Esophagus muscularis mucosa (tissue), 4 donors: ENCODE results near the gene TIMM17B.

ENCODE experiments used
- EP300 ChIP-seq: sonication (generic); formaldehyde crosslinking; IDR thresholded peaks from one replicate; pipeline ENCODE4 v1.6.1; 2017; ENCODE audit warnings: antibody characterized with exemption
- POLR2A ChIP-seq: fragments of 450-650 bp; IDR thresholded peaks from one replicate; pipeline ENCODE4 v1.6.1; 2017; ENCODE audit warnings: antibody characterized with exemption, moderate library complexity, mild to moderate bottlenecking, low read depth
- POLR2AphosphoS5 ChIP-seq, 2 donors: sonication (generic); formaldehyde crosslinking; IDR thresholded peaks; one replicate each; pipeline ENCODE4 v1.6.1; 2017; ENCODE audit warnings: antibody characterized with exemption in 2 of 2
- TF ChIP-seq, protein P1 (sequence below), 3 experiments: fragments of 200-600 bp in 2 of 3; fragments of 450-650 bp in 1 of 3; sonication (generic) in 2 of 3; IDR thresholded peaks; one replicate each; pipeline ENCODE4 v1.5.1; 2017 to 2019; ENCODE audit warnings: antibody characterized with exemption in 3 of 3, mild to moderate bottlenecking in 2 of 3, moderate library complexity in 1 of 3

DNA sequence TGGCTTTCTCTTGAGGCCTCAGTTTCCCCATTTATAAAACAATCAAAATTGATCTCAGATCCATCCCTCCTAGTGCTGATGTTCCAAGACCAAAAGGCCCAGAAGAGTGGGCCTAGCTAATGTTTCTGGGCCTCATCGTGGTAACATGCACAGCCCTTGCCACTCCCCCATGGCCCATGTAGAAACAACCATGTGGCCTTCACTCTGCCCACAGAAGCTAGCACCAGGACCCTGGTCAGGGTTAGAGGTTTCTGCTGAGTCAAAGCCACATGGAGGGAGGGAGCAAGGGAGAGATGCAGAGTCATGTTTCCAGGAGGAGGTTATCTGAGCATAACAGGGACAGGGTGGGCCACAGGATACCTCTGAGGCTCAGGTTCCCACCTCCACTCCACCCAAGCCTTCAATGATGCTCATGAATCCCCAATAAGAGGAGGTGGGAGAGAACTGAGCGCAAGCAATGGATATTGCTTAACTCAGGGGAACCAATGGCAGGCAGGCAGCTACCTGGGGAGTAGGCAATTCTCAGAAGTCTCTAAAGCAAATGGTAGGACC lies 42.9 kb upstream of the TIMM17B start:
- TF ChIP-seq POLR2A (no peak), POLR2AphosphoS5 (IDR thresholded peaks at IDR 0.05) (no peak), EP300 (no peak)
- TF ChIP-seq, protein P1, sequence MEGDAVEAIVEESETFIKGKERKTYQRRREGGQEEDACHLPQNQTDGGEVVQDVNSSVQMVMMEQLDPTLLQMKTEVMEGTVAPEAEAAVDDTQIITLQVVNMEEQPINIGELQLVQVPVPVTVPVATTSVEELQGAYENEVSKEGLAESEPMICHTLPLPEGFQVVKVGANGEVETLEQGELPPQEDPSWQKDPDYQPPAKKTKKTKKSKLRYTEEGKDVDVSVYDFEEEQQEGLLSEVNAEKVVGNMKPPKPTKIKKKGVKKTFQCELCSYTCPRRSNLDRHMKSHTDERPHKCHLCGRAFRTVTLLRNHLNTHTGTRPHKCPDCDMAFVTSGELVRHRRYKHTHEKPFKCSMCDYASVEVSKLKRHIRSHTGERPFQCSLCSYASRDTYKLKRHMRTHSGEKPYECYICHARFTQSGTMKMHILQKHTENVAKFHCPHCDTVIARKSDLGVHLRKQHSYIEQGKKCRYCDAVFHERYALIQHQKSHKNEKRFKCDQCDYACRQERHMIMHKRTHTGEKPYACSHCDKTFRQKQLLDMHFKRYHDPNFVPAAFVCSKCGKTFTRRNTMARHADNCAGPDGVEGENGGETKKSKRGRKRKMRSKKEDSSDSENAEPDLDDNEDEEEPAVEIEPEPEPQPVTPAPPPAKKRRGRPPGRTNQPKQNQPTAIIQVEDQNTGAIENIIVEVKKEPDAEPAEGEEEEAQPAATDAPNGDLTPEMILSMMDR (IDR thresholded peaks at IDR 0.05), result no peak
